OCI-LY7 (cell line): ENCODE results near the gene METTL26. TPM values are rescaled to one million over a fixed set of nuclear protein-coding genes. Genes with fewer than 3 reads are reported as not detected.

Experiments
- BruUV-seq: library from RNA; stranded (reverse); fragments of 400-500 nt; replicated peaks from 2 replicates; lab custom pipeline; 2021; lab: Mats Ljungman, UMichigan
- CTCF ChIA-PET: fragments of 300-600 bp; sonication (Branson Sonifier 250); formaldehyde crosslinking; loops from one replicate; lab custom pipeline; 2022; ENCODE audit warnings: antibody characterized with exemption; ENCODE audit not compliant: unreplicated experiment; lab: Charles Lee
- POLR2A ChIA-PET: fragments of 300-600 bp; sonication (Branson Sonifier 250); formaldehyde crosslinking; loops from one replicate; lab custom pipeline; 2022; ENCODE audit warnings: antibody characterized with exemption; lab: Charles Lee
- DNase-seq: peaks from one replicate; pipeline ENCODE4 v3.0.0-alpha.2; 2015; ENCODE audit warnings: low spot score
- H2AFZ ChIP-seq: fragments of 200-600 bp; sonication (generic), shearing (Covaris generic); 2 replicates; pipeline ENCODE4 v1.6.1; 2014; ENCODE audit warnings: mild to moderate bottlenecking, antibody characterized with exemption, low read length, moderate library complexity
- H3K27ac ChIP-seq: fragments of 200-600 bp; sonication (generic); 2 replicates; pipeline ENCODE4 v1.5.1; 2014; ENCODE audit warnings: mixed run types, low read depth, mild to moderate bottlenecking, moderate library complexity, low read length, inconsistent platforms; ENCODE audit not compliant: poor library complexity, severe bottlenecking
- H3K36me3 ChIP-seq: fragments of 200-600 bp; sonication (generic); 2 replicates; pipeline ENCODE4 v1.6.1; 2014; ENCODE audit warnings: mild to moderate bottlenecking, antibody characterized with exemption, low read length, moderate library complexity, mixed read lengths; ENCODE audit not compliant: insufficient read depth
- H3K4me1 ChIP-seq: fragments of 200-600 bp; sonication (generic); 2 replicates; pipeline ENCODE4 v1.5.1; 2014; ENCODE audit warnings: mild to moderate bottlenecking, low read length; ENCODE audit not compliant: insufficient read depth, poor library complexity, severe bottlenecking
- H3K4me2 ChIP-seq: fragments of 200-600 bp; sonication (generic); 2 replicates; pipeline ENCODE4 v1.6.1; 2014; ENCODE audit warnings: mild to moderate bottlenecking, low read length
- H3K4me3 ChIP-seq: fragments of 200-600 bp; sonication (generic); 2 replicates; pipeline ENCODE4 v1.5.1; 2014; ENCODE audit warnings: mild to moderate bottlenecking, low read depth, low read length; ENCODE audit not compliant: poor library complexity, severe bottlenecking
- H3K79me2 ChIP-seq: fragments of 200-600 bp; sonication (generic); 2 replicates; pipeline ENCODE4 v1.6.1; 2016; ENCODE audit warnings: low read depth, mild to moderate bottlenecking, low read length, moderate library complexity, mixed read lengths; ENCODE audit not compliant: insufficient read depth
- H3K9me2 ChIP-seq: fragments of 200-600 bp; sonication (generic); 2 replicates; pipeline ENCODE4 v1.6.1; 2016; ENCODE audit warnings: mild to moderate bottlenecking, low read length, mixed read lengths; ENCODE audit not compliant: insufficient read depth
- H3K9me3 ChIP-seq: fragments of 200-600 bp; sonication (generic); 2 replicates; pipeline ENCODE4 v1.6.1; 2014; ENCODE audit warnings: mild to moderate bottlenecking, mixed run types, low read length, mixed read lengths
- H4K20me1 ChIP-seq: fragments of 200-600 bp; sonication (generic); 2 replicates; pipeline ENCODE4 v1.6.1; 2014; ENCODE audit warnings: mild to moderate bottlenecking, antibody characterized with exemption, low read length, moderate library complexity, mixed read lengths; ENCODE audit not compliant: insufficient read depth
- EZH2phosphoT487 ChIP-seq: fragments of 200-600 bp; sonication (generic); IDR thresholded peaks from 2 replicates; pipeline ENCODE4 v1.6.1; 2018; ENCODE audit warnings: low read depth, borderline replicate concordance, mild to moderate bottlenecking, mixed run types, antibody characterized with exemption, low read length, moderate library complexity, mixed read lengths
- intact Hi-C: fragments of 100-400 bp; cut with micrococcal nuclease; formaldehyde crosslinking; loops from one replicate; pipeline ENCODE4 v1.10.0; 2022; ENCODE audit not compliant: unreplicated experiment
- total RNA-seq, 2 experiments: library from RNA; depleted of rRNA in 1 of 2; stranded (reverse); fragments of >200 nt in 1 of 2; shearing (Covaris generic) in 1 of 2; gene quantifications; 2 replicates each; pipeline ENCODE4 v1.2.3, GENCODE V29; 2014 to 2022
- TF ChIP-seq, protein P1 (sequence below): fragments of 200-600 bp; sonication (generic); conservative IDR thresholded peaks from 2 replicates; pipeline ENCODE4 v1.5.1; 2014; ENCODE audit warnings: mild to moderate bottlenecking, antibody characterized with exemption, low read length, moderate library complexity, mixed read lengths

Gene METTL26
- total RNA-seq, 2 experiments from 2014 or later = 99.0 to 152 TPM

DNA sequence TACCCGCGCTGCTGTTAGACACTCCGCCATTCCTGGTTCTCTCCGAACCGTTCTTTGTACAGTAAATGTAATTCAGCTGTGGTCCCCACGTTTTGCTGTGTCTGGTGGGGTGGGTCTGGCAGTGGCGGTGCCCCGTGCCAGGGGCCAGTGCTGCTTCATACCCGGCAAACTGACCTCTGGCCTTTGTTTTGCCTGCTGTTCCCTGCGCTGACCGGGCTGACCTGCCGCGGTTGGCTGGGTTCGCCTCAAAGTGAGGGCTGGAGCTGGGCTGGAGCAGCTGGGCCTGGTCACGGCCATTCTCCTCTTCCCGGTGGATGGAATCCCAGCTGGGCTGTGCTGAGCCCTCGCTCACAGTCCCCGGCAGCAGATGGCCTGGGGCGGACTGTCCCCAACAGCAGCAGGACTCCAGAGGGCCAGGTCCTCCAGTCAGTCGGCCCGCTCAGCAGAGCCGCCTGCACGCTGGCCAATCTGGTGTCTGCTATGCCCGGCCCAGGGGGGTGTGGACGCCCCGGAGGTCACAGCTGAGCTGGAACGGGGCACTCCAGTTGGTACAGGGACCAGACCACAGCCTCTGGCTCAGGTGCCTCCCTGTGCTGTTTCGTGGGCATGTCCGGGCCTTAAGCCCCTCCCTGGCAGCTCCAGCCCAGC lies 6.8 kb downstream of the METTL26 start:
- Histone ChIP-seq H3K9me2 (no peaks in the 10 kb centered on the region), H3K27ac (no peak overlapping the region), H3K9me3 (no peaks in the 10 kb centered on the region), H2AFZ (no peak overlapping the region), H3K4me2 (no peak overlapping the region), H3K36me3 (0 out of 2 replicates have a peak, but pooled peaks cover 5% of the 10 kb centered on the region), H3K79me2 (no peaks in the 10 kb centered on the region), H3K4me1 (no peaks in the 10 kb centered on the region), H3K4me3 (no peak overlapping the region), H4K20me1 (no peaks in the 10 kb centered on the region)
- DNase-seq = no peak
- CTCF ChIA-PET = no interaction called here
- intact Hi-C loops = no loop called here
- TF ChIP-seq EZH2phosphoT487 = no peak
- TF ChIP-seq, protein P1, sequence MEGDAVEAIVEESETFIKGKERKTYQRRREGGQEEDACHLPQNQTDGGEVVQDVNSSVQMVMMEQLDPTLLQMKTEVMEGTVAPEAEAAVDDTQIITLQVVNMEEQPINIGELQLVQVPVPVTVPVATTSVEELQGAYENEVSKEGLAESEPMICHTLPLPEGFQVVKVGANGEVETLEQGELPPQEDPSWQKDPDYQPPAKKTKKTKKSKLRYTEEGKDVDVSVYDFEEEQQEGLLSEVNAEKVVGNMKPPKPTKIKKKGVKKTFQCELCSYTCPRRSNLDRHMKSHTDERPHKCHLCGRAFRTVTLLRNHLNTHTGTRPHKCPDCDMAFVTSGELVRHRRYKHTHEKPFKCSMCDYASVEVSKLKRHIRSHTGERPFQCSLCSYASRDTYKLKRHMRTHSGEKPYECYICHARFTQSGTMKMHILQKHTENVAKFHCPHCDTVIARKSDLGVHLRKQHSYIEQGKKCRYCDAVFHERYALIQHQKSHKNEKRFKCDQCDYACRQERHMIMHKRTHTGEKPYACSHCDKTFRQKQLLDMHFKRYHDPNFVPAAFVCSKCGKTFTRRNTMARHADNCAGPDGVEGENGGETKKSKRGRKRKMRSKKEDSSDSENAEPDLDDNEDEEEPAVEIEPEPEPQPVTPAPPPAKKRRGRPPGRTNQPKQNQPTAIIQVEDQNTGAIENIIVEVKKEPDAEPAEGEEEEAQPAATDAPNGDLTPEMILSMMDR = no peak
- no TSS peak for BruUV-seq
- POLR2A ChIA-PET = no interaction called here

- H3K9me3 ChIP-seq = no peaks in the 10 kb centered on the region
- H3K4me3 ChIP-seq = no peak overlapping the region
- no peaks in the 10 kb centered on the region for H3K4me1 ChIP-seq
- no peaks in the 10 kb centered on the region for H3K79me2 ChIP-seq
- ChIA-PET CTCF (no interaction called here), POLR2A (no interaction called here)
- TF ChIP-seq, protein P1 = no peak
- no peak for TF ChIP-seq EZH2phosphoT487
- no peaks in the 10 kb centered on the region for H3K9me2 ChIP-seq
- H4K20me1 ChIP-seq = no peaks in the 10 kb centered on the region
- no peak overlapping the region for H3K4me2 ChIP-seq
- no TSS peak for BruUV-seq
- H2AFZ ChIP-seq = no peak overlapping the region
- no peaks in the 10 kb centered on the region for H3K36me3 ChIP-seq
- DNase-seq = no peak
- intact Hi-C loops = no loop called here
- H3K27ac ChIP-seq = no peak overlapping the region
Observed at GRCh38 chr16:628321-629061, 7.6 kb downstream of the METTL26 start.
